HG03175 (cell line): Measurements from ENCODE around the gene AKAP13.

Source experiments
- ATAC-seq: cut with Tn5 transposase; IDR thresholded peaks from one replicate; pipeline ENCODE4 v1.9.1; 2021; ENCODE audit warnings: mild to moderate bottlenecking, moderate library complexity; ENCODE audit not compliant: unreplicated experiment

AKAP13 gene

DNA sequence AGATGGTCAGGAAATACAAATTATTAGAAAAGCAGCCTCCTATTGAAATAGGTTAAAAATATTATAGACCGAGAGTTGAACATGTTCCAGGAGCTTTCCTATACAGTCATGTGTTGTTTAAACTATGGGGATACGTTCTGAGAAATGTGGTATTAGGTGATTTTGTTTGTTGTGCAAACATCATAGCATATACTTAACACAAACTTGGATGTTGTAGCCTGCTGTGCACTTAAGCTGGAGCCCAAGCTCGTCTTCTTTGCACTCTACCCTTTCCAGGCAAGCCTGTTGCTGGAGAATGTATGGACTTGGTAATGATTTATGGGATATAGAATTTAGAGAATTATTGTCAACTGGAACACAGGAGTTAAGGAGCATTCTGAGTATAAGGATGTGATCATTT is 140.2 kb downstream of the AKAP13 start:
- no peak for ATAC-seq

- ATAC-seq: no peak
Measured at GRCh38 chr15:85523530-85523929, 143.1 kb downstream of the AKAP13 start.

DNA sequence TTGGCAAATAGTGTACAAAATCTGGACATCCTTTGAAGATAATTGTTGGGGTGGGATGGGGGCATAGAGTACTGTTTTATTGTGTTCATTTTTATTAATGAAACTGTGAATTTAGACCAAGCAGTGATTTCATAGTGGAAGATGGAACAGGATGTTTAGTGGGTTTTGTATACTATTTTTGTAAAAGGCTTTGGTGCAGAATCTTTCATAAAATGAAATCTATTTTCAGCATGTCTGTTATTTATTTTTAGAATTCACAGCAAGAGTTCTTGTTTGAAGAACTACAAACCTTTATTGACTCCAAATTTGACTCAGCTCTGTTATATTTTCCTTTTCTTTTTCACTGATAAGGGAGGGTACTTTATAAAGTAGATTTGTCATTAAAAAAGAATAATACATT is 145.4 kb downstream of the AKAP13 start:
- ATAC-seq: no peak

GRCh38 chr15:85527895-85528294 is 147.5 kb downstream of the AKAP13 start:
- no peak for ATAC-seq

GRCh38 chr15:85530079-85530478 is 149.7 kb downstream of the AKAP13 start:
- no peak for ATAC-seq

GRCh38 chr15:85531083-85531482 is 150.7 kb downstream of the AKAP13 start:
- ATAC-seq: no peak

- no peak for ATAC-seq
Measured at GRCh38 chr15:85532689-85533088, 152.3 kb downstream of the AKAP13 start.

GRCh38 chr15:85534031-85534430 is 153.6 kb downstream of the AKAP13 start:
- ATAC-seq: peak; percentile 87

GRCh38 chr15:85535533-85536330 is 155.3 kb downstream of the AKAP13 start:
- peak; percentile 40 for ATAC-seq

GRCh38 chr15:85536341-85536740 is 155.9 kb downstream of the AKAP13 start:
- ATAC-seq: no peak

- no peak for ATAC-seq
Measured at GRCh38 chr15:85539491-85539890, 159.1 kb downstream of the AKAP13 start.

DNA sequence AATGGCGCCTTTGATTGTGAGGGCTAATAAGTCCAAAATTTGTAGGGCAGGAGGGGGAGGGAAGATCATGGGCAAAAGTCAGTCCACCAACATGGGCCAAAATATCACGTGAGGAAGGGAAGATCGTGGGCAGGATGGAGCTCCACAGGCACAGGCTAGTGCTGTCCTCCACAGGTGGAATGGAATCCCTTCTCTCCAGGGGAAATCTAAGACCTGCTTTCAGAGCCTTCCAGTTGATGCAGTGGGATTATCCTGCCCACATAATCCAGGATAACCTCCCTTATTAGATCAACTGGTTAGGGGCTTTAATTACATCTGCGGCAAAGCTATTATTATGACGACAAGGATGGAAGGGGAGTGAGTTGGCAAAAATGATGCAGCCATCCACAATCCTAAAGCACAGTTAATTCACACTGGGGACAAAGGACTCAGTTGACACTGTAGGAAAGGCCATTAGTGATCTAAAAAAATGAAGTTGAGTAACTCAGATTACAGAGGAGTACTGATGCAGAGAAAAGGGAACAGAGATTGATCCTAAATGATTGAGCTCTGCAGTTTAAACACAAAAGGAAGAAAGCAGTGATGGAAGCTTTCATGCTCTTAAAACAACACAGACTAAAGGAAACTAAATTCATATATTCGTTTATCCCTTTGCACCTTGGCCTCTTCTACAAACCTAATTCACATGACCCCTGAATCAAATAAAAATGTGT is 159.8 kb downstream of the AKAP13 start:
- ATAC-seq: no peak

DNA sequence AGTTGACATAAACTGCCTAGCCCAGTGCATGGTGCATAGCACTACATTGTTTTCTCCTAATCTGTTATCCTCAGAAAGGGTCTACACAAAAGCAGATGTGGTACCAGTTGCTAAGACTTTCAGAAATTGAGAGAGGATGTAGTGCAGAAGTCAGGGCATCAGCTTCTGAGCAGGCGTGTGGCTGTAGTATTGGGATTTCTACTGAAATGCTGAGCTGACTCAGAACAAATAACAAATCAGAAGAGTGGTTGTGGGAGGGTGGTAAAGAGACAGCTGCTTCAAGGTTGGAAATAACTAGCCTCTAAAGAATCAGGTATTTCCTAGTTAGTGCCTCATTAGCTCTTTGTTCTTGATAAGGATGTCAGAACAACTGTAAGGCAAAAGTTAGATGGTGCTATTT is 161.3 kb downstream of the AKAP13 start:
- ATAC-seq: no peak

GRCh38 chr15:85542488-85542887 is 162.1 kb downstream of the AKAP13 start:
- no peak for ATAC-seq

DNA sequence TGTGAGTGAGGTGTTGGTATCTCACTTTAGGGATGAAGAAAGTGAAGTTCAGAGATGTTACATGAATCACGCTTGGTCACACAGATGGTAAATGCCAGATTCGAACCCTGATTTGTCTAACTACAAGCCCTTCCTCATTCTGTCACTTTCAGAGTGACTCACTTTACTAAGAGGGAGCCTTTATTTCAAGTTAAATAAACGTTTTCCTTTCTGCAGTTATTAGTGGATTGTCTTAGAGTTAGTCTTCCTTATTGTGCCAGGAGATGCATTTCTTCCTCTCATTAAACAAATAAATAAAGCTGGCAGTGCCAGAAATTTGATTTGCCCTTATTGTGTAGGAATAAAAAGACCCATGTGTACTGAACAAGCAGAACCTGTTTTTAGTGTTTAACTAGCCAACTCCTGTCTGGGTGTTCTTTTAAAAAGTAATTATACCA is 162.5 kb downstream of the AKAP13 start:
- no peak for ATAC-seq

GRCh38 chr15:85543741-85544155 is 163.3 kb downstream of the AKAP13 start:
- ATAC-seq: no peak

- no peak for ATAC-seq
Measured at GRCh38 chr15:85545185-85545584, 164.8 kb downstream of the AKAP13 start.

DNA sequence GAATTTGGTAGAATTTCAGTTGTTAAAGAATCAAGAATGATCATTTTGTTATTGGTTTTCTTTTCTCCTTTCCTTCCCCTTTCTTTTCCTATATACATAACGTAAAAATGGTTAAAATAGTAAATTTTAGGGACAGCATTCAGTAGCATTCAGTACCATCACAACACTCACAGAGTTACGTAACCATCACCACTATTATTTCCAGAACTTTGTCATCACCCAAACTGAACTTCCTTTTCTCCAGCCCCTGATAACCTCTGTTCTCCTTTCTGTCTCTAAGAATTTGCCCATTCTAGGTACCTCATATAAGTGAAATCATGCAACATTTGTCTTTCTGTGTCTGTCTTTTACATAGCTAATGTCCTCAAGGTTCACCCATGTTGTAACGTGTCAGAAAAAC is 165.3 kb downstream of the AKAP13 start:
- no peak for ATAC-seq

- ATAC-seq: no peak
Measured at GRCh38 chr15:85547386-85547785, 167.0 kb downstream of the AKAP13 start.

DNA sequence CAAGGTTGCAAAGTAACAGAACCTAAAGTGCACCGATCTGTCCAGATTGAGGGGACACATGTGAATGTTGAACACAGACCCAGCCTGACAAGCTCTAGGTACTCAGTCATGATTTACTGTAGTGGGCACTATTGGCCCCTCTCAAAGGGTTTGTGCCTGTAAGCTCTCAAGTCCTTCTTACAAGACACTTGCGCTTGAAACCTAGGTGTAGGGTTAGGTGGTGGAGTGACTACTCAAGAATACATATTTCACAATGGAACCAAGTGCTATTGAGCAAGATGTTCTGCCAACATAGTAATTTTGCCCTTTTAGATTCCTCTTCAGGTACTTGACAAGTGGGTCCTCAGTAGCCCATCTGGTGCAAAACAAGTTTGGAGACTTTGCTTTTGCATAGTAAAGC is 169.9 kb downstream of the AKAP13 start:
- no peak for ATAC-seq

- ATAC-seq: no peak
Measured at GRCh38 chr15:85551221-85551832, 170.9 kb downstream of the AKAP13 start.
